Measurements from ENCODE around the gene CAB39L.

Gene CAB39L

DNA sequence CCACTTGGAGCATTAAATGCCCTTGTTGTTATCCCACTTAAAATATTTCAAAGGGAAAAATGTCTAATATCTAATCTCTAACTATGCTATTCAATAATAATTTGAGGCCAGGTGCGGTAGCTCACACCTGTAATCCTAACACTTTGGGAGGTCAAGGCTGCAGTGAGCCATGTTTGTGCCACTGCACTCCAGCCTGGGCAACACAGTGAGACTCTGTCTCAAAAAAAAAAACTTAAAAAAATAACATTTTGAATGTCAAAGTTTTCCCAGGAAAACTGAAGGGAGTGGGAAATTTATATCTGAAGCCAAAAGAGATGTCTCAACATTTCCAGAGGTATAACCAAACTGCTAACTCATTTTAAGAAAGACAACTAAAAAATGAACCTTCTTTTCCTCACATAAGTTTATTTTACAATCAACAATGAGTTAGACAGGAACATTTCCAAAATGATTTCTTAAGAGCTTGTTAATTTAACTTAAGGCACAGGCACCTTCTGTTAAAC is 47.9 kb downstream of the CAB39L start:
- no peak for DNase-seq

DNA sequence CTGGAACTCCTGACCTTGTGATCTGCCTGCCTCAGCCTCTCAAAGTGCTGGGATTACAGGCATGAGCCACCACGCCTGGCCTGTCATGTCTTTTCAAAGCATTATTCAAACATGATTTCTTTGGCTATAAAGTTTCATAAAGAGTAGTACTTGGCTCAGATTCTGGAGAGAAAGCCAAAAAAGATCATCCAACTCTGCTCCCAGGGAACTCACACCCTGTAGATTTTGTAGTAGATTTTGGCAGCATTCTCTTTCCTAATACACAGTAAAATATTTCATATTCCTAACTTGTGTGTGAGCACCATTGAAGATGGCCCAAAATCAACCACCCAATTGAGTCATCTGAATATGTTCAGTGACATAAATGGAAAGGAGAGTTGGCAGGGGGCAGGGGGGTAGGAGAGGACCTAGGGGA is 48.4 kb downstream of the CAB39L start:
- DNase-seq: no peak

DNA sequence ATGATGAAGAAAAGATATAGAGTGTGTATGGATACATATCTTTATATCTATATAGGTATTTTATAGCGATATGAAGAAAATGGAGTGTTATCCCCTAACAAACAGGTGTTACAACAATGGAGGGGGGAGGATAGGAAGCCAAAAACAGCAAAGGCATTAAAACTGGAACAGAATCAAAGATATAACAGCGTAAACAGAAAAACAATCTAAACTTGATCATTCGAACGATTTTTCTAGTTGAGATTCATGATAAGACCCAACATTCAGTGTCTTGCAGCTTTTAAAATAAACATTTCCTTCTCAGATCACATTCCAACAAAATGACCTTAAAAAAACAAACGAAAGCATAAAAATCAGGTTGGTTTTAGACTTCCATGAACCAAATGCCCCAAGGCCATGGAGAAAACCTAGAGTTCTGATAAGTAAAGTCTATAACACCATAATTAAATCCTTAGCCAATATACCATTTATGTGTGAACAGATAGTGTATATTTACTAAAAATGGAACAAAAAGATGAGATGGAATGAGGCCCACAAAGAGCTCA is 55.7 kb downstream of the CAB39L start:
- no peak for DNase-seq

DNA sequence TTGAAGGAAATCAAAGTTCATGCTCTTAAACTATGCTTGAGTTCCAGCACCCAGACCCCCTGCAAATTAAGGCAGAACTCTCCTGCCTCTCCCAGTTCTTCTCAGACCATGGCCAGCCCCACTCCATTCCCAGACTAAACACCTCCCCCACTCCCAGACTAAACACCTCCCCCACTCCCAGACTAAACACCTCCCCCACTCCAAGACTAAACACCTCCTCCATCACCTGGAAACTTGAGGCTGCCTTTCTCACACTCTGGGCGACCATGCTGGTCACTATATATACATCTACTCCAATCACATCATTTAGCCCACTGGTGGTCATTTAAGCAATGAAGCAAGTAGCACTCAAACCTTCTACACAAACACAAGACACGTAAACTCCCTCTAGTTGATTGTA is 57.2 kb downstream of the CAB39L start:
- DNase-seq: no peak

DNA sequence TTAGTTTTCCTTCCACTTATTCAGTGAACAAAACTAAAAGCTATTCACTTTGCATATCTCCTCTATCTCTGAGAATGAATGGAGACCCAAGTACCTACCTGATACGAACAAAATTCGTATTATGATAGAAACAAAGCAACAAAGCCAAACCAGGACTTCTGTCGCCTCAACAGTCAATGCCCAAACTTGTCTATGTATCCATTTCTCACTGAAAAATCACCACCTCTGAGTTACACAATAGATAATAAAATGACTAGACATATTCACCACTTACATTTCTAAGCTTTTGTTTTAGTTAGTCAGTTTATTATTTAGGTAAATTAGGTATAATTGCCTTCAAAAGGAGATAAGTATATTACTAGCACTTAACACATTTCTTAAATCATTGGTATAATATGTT is 67.7 kb downstream of the CAB39L start:
- no peak for DNase-seq

DNA sequence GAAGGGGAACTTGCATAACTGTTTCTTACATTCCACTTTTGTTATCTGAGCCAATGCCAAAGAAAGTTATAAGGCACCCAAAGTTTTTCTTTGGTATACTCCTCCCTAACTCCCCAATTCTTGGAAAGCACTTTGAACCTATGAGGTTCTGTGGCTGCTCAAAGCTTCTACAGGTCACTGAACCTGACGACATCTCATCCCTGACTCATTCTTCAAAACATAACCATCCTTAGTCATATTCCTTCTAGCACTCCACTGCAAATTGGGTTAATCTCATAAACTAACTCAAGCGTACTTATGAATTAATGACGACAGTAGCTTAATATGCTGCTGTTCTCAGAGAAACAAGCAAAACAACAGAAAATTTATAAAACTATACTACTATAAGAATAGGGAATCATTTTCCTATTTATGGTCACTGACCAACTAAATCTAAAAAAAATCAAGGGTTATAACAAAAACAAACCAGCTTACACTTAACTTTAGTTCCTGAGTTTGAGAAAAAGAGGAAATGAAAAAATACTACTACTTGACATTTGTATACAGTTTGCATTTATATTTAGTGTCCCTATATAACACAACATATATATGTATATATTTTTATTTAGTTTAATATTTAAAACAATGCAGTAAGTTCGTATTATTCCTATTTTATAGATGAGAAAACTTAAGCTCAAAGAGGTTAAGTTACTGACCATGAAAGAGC is 69.1 kb downstream of the CAB39L start:
- DNase-seq: no peak

DNA sequence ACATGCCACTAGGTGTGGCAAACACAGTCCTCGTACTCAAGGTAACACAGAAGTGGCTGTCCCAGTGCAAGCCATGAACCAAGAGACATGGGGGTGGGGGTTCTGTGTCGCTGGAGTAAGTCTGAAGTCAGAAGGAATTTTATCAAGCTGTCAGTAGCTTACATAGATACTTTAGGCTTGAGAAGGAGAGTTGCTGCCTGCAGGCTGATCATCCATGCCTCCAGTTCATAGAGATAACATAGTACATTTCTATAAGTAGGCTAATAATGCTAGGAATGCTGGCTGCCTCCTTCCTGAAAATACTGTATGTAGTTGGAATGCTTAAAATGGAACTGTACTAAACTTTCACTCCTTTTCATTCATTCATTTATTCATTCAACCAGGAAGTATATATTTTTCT is 70.1 kb downstream of the CAB39L start:
- no peak for DNase-seq

DNA sequence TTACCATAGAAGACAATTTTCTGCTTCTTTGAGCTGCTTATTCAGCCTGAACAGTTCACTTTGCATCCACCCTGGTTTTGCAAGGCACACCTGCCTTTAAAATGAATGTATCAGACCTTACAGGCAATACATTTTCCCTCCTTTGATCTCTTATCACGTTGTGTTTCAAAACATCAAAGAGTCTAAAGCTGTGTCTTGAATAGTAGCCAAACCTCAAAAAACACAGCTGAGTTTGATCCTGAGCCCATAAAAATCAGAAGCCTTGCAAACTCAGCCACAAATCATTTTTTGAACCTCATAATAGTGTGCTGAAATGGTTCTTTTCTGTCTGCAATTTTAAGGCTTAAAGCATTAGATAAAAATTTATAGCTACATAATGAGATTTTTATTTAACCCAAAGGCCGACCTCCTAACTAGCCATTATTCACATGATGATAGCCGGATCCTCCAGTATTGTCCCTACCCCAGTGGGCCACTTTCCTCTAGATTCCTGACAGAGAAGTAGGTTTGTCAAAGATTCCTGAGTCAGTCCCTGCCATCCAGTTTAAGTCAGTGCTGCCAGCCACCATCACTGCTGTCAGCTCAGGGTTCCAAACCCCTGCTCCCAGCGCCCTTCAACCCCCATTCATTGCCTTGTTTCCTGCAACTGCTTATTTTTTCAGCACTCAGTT is 71.8 kb downstream of the CAB39L start:
- DNase-seq: no peak

DNA sequence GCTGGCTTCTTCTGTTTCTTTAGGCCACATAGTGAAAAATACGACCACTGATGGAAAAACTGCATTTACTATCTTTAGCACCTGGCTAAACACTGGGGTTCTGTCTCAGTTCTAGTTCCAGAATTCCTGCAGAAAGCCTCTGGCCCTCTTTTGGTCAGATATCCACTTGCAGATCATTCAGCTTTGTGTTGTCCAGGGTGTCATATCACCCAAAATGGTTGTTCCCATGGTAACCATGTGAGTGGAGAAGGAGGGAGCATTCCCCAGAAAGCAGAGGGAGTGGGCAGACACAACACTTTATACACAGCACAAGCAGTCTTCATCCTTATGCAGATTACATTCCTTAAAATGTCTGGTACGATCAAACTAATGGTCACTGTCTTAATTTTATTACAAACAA is 73.5 kb downstream of the CAB39L start:
- DNase-seq: no peak

DNA sequence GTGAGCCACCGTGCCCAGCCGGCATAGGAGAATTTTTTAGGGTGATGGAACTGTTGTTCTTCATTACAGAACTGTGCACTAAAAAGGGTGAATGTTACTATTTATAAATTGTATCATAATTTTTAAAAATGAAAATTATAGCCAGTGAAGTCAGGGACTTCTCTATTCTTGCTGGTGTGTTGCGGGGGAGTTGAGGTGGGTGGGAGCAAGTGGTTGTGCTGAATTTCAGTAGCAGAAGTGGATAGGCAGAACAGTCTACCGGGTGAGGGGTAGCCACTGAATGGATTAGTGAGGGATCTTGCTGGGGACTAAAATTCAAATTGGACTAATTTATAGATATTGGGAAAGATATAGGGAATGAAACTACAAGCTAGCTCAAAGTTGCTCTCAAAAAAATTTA is 74.0 kb downstream of the CAB39L start:
- no peak for DNase-seq

DNA sequence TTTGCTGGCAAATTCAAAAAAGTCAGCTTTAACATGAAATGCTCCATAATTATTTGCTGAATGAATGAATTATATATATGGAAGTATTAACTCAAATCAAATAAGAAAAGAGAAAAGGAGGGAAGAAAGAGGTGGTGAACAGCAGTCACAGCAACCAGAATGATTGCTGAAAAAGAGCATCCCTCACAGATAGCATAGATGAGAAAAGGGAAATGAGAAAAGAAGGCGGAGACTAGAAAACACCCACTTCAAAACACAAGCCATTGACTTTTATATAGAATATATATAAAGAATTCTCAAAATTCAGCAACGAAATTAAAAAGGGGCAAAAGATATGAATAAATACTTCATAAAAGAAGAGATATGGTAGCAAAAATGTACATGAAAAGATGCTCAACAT is 75.2 kb downstream of the CAB39L start:
- no peak for DNase-seq

DNA sequence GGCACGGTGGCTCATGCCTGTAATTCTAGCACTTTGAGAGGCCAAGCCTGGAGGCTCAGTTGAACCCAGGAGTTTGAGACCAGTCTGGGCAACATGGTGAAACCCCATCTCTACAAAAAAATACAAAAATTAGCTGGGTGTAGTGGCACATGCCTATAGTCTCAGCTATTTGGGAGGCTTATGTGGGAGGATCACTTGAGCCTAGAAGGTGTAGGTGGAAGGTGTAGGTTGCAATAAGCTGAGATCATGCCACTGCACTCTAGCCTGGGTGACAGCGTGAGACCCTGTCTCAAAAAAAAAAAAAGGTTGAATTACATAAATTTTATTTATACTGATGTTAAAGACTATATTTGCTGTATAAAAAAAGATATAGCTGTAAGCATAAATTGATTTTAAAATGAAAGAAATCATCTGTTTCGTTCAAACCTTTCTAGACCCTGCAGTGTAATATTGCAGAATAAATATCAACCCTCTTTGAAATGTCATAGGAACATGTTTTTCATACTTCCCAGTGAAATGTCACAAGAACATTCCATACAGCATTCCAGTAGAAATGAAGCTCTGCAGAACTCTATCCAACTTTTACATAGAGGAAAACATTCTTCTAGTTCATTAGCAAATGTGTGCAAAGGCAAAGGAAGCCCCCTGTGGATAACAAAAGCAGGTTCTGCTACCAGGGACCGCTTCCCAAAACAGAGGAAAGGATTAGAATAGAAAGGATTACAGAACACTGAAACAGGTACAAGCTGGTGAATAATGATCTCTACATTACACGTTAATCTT is 76.0 kb downstream of the CAB39L start:
- DNase-seq: no peak

DNA sequence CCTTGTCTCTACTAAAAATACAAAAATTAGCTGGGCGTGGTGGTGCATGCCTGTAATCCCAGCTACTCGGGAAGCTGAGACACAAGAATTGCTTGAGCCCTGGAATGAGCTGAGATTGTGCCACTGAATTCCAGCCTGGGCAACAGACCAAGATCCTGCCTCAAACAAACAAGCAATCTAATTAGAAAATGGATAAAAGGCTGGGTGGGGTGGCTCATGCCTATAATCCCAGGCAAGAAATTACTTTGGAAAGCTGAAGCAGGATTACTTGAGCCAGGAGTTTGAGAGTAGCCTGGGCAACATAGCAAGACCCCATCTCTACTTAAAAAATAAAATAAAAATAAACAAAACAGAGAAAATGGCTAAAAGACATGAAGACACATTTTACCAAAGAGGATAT is 77.0 kb downstream of the CAB39L start:
- no peak for DNase-seq

DNA sequence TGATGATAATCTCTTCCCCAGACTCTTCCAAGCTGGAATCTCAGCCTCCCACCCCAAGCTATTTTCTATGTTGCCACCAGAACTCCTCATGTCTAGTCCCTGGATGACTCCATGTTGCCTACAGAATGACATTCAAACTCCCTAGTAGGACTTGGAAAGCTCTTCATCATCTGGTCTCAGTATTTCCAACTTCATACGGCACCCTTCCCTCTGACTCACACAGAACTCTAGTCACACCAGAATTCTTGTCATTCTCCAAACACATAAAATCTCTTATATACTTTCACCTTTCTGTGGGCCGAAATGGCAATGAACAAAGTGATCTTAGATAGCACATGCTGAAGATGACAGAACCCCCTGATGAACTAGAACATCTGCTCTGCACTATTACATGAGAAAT is 86.2 kb downstream of the CAB39L start:
- no peak for DNase-seq

DNA sequence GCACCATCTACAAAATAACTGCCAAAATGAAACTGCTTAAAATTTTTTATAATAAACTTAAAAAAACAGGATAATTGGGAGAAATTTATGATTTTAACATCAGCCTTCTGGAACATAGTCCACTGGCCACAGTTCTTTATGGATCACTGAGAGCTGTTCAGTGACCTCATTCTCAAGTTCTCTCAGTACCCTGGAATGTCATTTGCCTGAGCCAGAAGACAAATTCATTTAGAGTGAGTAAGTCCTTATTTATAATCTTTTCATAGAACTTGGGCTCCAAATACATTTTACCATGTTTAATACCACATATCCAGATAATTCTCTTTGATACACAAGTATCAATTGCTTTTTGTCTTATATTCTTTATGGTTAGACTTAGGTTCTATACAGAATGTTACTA is 87.6 kb downstream of the CAB39L start:
- DNase-seq: no peak

DNA sequence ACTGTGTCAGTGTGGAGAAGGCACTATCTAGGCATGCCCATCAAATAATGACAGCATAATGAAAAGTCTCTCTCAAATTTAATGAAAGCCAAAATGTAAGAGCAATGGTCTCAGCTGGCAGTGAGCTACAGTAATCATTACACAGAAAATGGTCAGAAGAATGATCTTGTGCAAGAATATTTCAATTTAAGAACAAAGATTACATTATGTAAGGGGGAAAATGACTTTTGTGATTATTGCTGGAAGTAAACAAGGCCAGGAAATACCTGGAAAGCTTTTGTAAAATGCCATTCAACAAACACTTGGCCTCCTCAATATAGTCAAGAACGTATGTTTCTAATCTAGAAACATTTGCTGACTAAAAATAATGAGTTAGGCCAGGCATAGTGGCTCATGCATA is 89.1 kb downstream of the CAB39L start:
- DNase-seq: no peak

DNA sequence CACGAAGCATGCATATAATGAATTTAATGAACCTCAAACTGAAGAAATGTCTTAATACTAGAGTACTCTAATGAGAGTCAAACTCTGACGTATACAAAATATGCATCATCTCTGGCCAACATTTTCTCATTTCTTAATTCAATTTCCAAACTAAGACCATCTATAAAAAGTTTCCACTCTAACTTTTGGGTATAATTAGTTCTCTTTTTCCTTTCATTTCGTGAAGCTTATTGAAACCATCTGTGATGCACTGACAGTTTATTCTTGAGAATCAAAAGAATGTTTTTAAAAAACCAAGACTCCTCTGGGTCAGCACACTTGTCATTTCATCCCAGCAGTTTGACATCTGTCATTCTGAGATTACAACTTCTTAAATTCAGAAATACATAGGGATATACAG is 90.0 kb downstream of the CAB39L start:
- no peak for DNase-seq

DNA sequence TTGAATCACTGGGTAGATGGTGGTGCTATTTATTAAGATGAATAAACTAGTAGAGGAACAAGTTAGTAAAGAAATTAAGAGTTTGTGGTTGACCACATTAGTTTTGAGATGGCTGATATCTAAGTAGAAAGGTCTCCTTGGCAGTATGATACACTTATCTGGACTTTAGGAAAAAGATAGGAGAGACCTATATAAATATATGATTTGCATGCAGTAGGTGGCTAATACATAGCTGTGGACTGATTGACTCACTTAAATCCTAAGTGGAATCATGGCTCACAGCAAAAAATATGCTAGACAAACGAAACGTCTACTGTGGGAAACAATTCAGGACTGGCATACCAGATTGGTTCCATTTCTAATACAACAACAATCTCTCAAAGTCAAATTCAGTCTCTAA is 92.0 kb downstream of the CAB39L start:
- no peak for DNase-seq

DNA sequence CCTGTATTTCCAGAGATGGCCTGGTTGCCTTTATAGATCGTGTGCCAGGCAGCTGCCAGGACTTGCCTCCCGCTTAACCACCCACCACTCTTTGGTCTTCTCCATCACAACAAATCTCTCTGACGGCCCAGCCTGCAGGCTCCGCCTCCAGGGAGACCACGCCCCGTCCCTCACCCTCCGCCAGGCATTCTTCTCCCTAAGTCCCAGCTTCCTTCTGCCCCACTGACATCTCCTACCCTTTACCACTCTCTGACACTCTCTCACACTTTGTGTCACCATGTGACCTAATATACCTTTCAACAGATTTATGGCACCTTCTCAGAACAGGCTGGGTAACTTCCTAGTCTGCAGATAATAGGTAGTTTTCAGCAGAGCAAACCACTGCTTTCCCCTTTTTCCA is 95.1 kb downstream of the CAB39L start:
- no peak for DNase-seq

DNA sequence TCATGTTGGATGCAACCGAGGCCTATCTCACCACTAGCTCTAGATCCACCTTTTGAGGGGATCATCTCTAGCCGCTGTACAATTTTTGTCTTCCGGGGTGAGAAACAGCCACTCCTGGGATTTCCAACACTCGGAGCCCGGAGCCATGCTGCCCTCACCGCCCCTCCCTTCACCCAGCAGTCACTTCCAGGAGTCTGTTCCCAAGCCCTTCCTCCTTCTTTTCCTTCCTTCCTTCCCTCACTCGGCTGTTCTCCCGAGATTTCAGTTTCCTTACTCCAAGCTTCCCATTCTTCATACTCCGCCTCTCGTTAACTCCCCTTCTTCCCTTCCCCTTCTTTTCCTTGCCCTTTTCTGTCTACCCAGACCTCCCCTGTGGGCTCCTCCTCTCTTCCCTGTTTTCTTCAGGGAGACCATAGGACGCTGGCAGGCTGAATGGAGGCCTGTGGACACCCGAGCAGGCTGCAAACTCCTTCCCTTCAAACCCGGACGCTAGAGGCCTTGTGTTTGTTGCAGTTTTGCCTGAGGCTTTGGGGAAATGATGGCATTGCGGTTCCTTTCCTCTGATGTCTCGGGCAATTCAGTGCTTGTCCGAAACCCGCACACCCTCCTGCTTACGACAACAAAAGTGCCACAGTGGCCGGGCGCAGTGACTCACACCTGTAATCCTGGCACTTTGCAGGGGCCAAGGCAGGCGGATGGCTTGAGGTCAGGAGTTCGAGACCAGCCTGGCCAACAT is 96.0 kb downstream of the CAB39L start:
- DNase-seq: no peak

DNA sequence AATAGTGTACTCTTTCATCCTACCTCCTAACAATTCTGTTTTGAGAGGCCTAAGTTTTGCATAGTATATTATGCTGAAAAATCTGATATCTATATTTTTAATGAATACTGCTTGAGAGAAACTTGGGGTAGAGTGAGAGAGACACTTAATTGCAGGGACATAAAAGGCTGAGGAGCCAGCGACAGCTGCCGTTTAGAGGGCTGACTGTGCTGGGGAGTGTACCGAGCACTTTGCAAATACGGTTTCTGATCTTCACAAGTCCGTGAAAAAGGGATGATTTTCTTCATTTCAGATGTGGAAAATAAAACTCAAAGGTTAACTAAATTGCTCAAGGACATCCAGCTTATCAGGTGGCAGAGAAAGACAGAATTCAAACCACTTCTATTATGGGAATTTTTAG is 97.4 kb downstream of the CAB39L start:
- DNase-seq: no peak

DNA sequence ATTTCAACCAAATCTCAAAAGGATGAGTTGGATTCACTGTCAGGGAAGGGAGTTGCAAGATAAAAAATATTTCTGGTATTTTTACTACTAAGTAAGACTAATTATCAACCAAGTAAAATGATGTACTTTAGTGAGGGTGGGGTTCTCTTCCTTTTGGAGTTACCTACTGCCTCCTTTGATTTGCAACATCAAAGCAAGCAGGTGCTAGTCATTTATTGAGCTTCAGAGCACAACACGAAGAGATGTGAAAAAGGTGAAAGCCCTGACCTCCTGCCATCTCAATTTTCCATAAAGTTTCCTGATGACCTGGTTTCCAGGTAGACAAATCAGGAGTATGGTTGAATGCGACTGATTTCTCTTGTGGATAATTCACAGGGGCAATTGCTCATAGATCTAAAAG is 100.1 kb downstream of the CAB39L start:
- no peak for DNase-seq

DNA sequence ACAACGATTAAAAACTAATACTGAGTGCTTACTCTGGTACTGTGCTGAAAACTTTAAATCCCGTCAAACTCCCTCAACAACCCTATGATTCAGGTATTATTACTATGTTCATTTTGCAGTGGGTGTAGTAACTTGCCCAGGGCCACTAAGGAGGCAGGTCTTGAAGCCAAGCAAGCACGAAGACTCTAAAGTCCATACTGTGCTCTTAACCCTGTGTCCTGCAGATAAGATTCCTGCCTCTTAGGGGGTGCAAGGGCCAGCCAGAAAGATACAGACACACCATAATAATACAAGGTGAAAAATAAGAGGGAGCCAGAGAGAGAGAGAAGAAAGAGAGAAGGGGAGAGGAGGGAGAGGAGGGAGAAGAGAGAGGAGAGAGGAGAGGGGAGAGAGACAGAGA is 100.6 kb downstream of the CAB39L start:
- no peak for DNase-seq

Measured in midbrain (tissue), 1 donor.